H9 (cell line): ENCODE results near the gene TGFB1I1. TPM values are rescaled to one million over a fixed set of nuclear protein-coding genes. Genes with fewer than 3 reads are reported as not detected.

Source experiments
- DNase-seq: peaks from one replicate; pipeline ENCODE4 v3.0.0-alpha.2; 2017
- H2AFZ ChIP-seq: one replicate; pipeline ENCODE4 v1.6.1; 2013; ENCODE audit warnings: mild to moderate bottlenecking, low read length, control low read depth, moderate library complexity
- H2AK5ac ChIP-seq: 2 replicates; pipeline ENCODE4 v1.6.1; 2013; ENCODE audit warnings: low read length, control low read depth, mixed read lengths; ENCODE audit not compliant: insufficient read length
- H2BK120ac ChIP-seq: one replicate; pipeline ENCODE4 v1.6.1; 2013; ENCODE audit warnings: low read depth, mild to moderate bottlenecking, low read length, control low read depth, inconsistent platforms; ENCODE audit not compliant: poor library complexity, severe bottlenecking
- H2BK12ac ChIP-seq: 2 replicates; pipeline ENCODE4 v1.6.1; 2013; ENCODE audit warnings: low read length, control low read depth, mixed read lengths, low read depth; ENCODE audit not compliant: insufficient read length
- H2BK15ac ChIP-seq: 2 replicates; pipeline ENCODE4 v1.6.1; 2013; ENCODE audit warnings: low read depth, low read length, control low read depth
- H2BK20ac ChIP-seq: one replicate; pipeline ENCODE4 v1.6.1; 2013; ENCODE audit warnings: low read depth, mild to moderate bottlenecking, low read length, control low read depth, inconsistent platforms; ENCODE audit not compliant: poor library complexity, severe bottlenecking
- H2BK5ac ChIP-seq: 2 replicates; pipeline ENCODE4 v1.6.1; 2013; ENCODE audit warnings: low read length, control low read depth, mixed read lengths; ENCODE audit not compliant: insufficient read length
- H3K14ac ChIP-seq: 2 replicates; pipeline ENCODE4 v1.6.1; 2013; ENCODE audit warnings: low read length, control low read depth; ENCODE audit not compliant: insufficient read depth
- H3K18ac ChIP-seq: 2 replicates; pipeline ENCODE4 v1.6.1; 2013; ENCODE audit warnings: low read depth, mild to moderate bottlenecking, mixed read lengths, low read length, control low read depth; ENCODE audit not compliant: insufficient read length
- H3K23ac ChIP-seq: 2 replicates; pipeline ENCODE4 v1.6.1; 2013; ENCODE audit warnings: low read length, control low read depth, mixed read lengths, low read depth; ENCODE audit not compliant: insufficient read length
- H3K23me2 ChIP-seq: 2 replicates; pipeline ENCODE4 v1.6.1; 2013; ENCODE audit warnings: low read depth, mild to moderate bottlenecking, mixed read lengths, low read length, control low read depth; ENCODE audit not compliant: insufficient read length, poor library complexity, severe bottlenecking
- H3K27ac ChIP-seq: 2 replicates; pipeline ENCODE4 v1.5.1; 2013; ENCODE audit warnings: low read length, control low read depth, mixed read lengths, low read depth; ENCODE audit not compliant: insufficient read length
- H3K27me3 ChIP-seq: 2 replicates; pipeline ENCODE4 v1.6.1; 2013; ENCODE audit warnings: low read length, control low read depth, inconsistent platforms; ENCODE audit not compliant: insufficient read depth
- H3K4ac ChIP-seq: 2 replicates; pipeline ENCODE4 v1.6.1; 2013; ENCODE audit warnings: low read depth, mild to moderate bottlenecking, control low read depth, inconsistent platforms, low read length, moderate library complexity
- H3K4me1 ChIP-seq: 2 replicates; pipeline ENCODE4 v1.6.1; 2013; ENCODE audit warnings: low read length, control low read depth, inconsistent platforms; ENCODE audit not compliant: insufficient read depth
- H3K4me2 ChIP-seq: 2 replicates; pipeline ENCODE4 v1.6.1; 2013; ENCODE audit warnings: low read length, control low read depth, mixed read lengths; ENCODE audit not compliant: insufficient read length, insufficient read depth
- H3K56ac ChIP-seq: 2 replicates; pipeline ENCODE4 v1.6.1; 2013; ENCODE audit warnings: low read depth, mild to moderate bottlenecking, mixed read lengths, low read length, control low read depth; ENCODE audit not compliant: insufficient read length
- H3K79me1 ChIP-seq: 2 replicates; pipeline ENCODE4 v1.6.1; 2013; ENCODE audit warnings: low read depth, mild to moderate bottlenecking, moderate library complexity, low read length, control low read depth, inconsistent platforms; ENCODE audit not compliant: insufficient read depth, poor library complexity, severe bottlenecking
- H3K79me2 ChIP-seq: 2 replicates; pipeline ENCODE4 v1.6.1; 2013; ENCODE audit warnings: low read length, control low read depth, inconsistent platforms; ENCODE audit not compliant: insufficient read depth
- H3K9ac ChIP-seq: 2 replicates; pipeline ENCODE4 v1.6.1; 2013; ENCODE audit warnings: low read length, control low read depth, mixed read lengths; ENCODE audit not compliant: insufficient read length; ENCODE audit errors: extremely low read depth
- H3K9me3 ChIP-seq: one replicate; pipeline ENCODE4 v1.6.1; 2013; ENCODE audit warnings: low read depth, low read length, inconsistent platforms; ENCODE audit not compliant: control insufficient read depth
- H3T11ph ChIP-seq: one replicate; pipeline ENCODE4 v1.6.1; 2013; ENCODE audit warnings: mild to moderate bottlenecking, low read length, control low read depth, inconsistent platforms
- H4K20me1 ChIP-seq: one replicate; pipeline ENCODE4 v1.6.1; 2013; ENCODE audit not compliant: control insufficient read depth, insufficient read length, insufficient read depth
- H4K5ac ChIP-seq: 2 replicates; pipeline ENCODE4 v1.6.1; 2013; ENCODE audit warnings: low read depth, mild to moderate bottlenecking, mixed read lengths, low read length, control low read depth; ENCODE audit not compliant: insufficient read length
- H4K8ac ChIP-seq: replicated peaks from 2 replicates; pipeline ENCODE4 v1.6.1; 2013; ENCODE audit warnings: low read length, control low read depth, mixed read lengths, low read depth; ENCODE audit not compliant: insufficient read length
- H4K91ac ChIP-seq: 2 replicates; pipeline ENCODE4 v1.6.1; 2013; ENCODE audit warnings: low read depth, mild to moderate bottlenecking, moderate library complexity, mixed read lengths, low read length, control low read depth; ENCODE audit not compliant: insufficient read length
- H3K27ac Mint-ChIP-seq, 3 experiments: 2 replicates in 2 of 3; 3 replicates in 1 of 3; pipeline ENCODE4 v1.8.0; 2020 to 2021; ENCODE audit warnings: mixed read lengths in 3 of 3, mild to moderate bottlenecking in 1 of 3, moderate library complexity in 1 of 3
- H3K27me3 Mint-ChIP-seq: 2 replicates; pipeline ENCODE4 v1.8.0; 2021; ENCODE audit warnings: low read depth, mild to moderate bottlenecking, moderate library complexity, mixed read lengths
- H3K36me3 Mint-ChIP-seq, 3 experiments: 2 replicates in 2 of 3; 3 replicates in 1 of 3; pipeline ENCODE4 v1.8.0; 2020 to 2021; ENCODE audit warnings: low read depth in 3 of 3, mixed read lengths in 3 of 3; ENCODE audit not compliant: insufficient read depth in 1 of 3
- H3K4me1 Mint-ChIP-seq, 2 experiments: 2 replicates each; pipeline ENCODE4 v1.8.0; 2020; ENCODE audit warnings: mixed read lengths in 2 of 2
- H3K4me3 Mint-ChIP-seq, 2 experiments: 2 replicates in 1 of 2; 3 replicates in 1 of 2; pipeline ENCODE4 v1.8.0; 2020 to 2021; ENCODE audit warnings: mild to moderate bottlenecking in 2 of 2, mixed read lengths in 2 of 2, moderate library complexity in 1 of 2
- H3K9me3 Mint-ChIP-seq, 2 experiments: 2 replicates in 1 of 2; 3 replicates in 1 of 2; pipeline ENCODE4 v1.8.0; 2020; ENCODE audit warnings: mild to moderate bottlenecking in 2 of 2, mixed read lengths in 2 of 2, moderate library complexity in 1 of 2
- CTCF ChIP-seq: fragments of 200-600 bp; sonication (generic); conservative IDR thresholded peaks from 3 replicates; pipeline ENCODE4 v1.8.0; 2021; ENCODE audit warnings: antibody characterized with exemption, mild to moderate bottlenecking
- WGBS: extraction: QIAGEN DNeasy Blood & Tissue Kit; methylation state at CpG from one replicate; pipeline ENCODE4 v1.1.7; 2013; ENCODE audit warnings: missing lambda C conversion rate, low lambda C conversion rate, mixed read lengths; ENCODE audit not compliant: insufficient read length; ENCODE audit errors: extremely low coverage; 5-methylcytosine and 5-hydroxymethylcytosine counted together
- total RNA-seq: library from RNA; stranded (reverse); gene quantifications from 2 replicates; pipeline ENCODE4 v1.2.1, GENCODE V29; 2021

The TGFB1I1 gene
- total RNA-seq, 1 experiment from 2014 or later, result 15.4 TPM

DNA sequence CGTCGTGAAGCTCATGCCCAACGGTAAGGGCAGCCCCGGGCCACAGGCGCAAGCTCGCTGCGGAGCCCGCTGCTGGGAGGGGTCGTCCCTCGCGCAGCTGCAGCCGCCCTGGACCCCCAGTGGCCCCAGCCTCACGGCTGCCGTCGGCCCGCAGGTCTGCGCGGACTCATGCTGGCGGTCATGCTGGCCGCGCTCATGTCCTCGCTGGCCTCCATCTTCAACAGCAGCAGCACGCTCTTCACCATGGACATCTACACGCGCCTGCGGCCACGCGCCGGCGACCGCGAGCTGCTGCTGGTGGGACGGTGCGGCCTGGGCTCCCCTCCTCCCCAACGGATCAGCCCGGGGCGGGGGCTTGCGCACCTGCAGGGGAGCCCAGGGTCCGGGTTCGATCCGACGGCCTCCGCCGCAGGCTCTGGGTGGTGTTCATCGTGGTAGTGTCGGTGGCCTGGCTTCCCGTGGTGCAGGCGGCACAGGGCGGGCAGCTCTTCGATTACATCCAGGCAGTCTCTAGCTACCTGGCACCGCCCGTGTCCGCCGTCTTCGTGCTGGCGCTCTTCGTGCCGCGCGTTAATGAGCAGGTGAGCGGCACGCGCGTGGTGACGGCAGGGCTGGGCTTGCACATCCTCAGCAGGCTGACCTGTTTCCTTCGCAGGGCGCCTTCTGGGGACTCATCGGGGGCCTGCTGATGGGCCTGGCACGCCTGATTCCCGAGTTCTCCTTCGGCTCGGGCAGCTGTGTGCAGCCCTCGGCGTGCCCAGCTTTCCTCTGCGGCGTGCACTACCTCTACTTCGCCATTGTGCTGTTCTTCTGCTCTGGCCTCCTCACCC lies 16.7 kb downstream of the TGFB1I1 start:
- Histone ChIP-seq H3K18ac (no peak overlapping the region), H4K20me1 (no peaks in the 10 kb centered on the region), H3K23me2 (peaks cover 11% of the 10 kb centered on the region), H3K4ac (no peak overlapping the region), H3K9ac (no peak overlapping the region), H3K27ac (no peak overlapping the region), H3K79me2 (no peaks in the 10 kb centered on the region), H4K8ac (no peak overlapping the region), H3K4me1 (no peaks in the 10 kb centered on the region), H2BK5ac (no peak overlapping the region), H2BK15ac (no peak overlapping the region), H2AFZ (no peak overlapping the region), H3K9me3 (no peaks in the 10 kb centered on the region), H3K4me2 (peak overlapping the region; percentile 62), H4K5ac (no peak overlapping the region), H3K27me3 (peaks cover 13% of the 10 kb centered on the region; the same call in 1 of the 2 replicates), H3K56ac (no peak overlapping the region), H3K79me1 (no peaks in the 10 kb centered on the region), H3K14ac (no peak overlapping the region), H2BK20ac (no peak overlapping the region), H2AK5ac (no peak overlapping the region), H2BK120ac (no peak overlapping the region), H3K23ac (no peak overlapping the region), H3T11ph (no peak overlapping the region), H2BK12ac (no peak overlapping the region), H4K91ac (no peak overlapping the region)
- no CpG with 5 or more reads among the region's 77 CpGs for WGBS
- TF ChIP-seq CTCF, result no peak
- peaks cover 0 to 2% of the 10 kb centered on the region in 2 experiments; a peak in 1 of 5 replicates for H3K9me3 Mint-ChIP-seq
- H3K27me3 Mint-ChIP-seq, result peaks cover 54% of the 10 kb centered on the region
- H3K27ac Mint-ChIP-seq, result no peak overlapping the region
- peaks cover 16 to 33% (median 23%) of the 10 kb centered on the region in 3 experiments for H3K36me3 Mint-ChIP-seq
- peaks cover 8 to 13% of the 10 kb centered on the region in 2 experiments for H3K4me1 Mint-ChIP-seq
- DNase-seq, result peak; percentile 41
- H3K4me3 Mint-ChIP-seq, result peak overlapping the region; percentile 67 to 84
